Loucy (cell line): ENCODE results near the gene GRK1.
"Not testable (repeated sequence)": the region's sequence is repeated elsewhere in the genome, so short reads cannot be mapped to it uniquely, and the experiment has no call there.

Experiments used
- H2AFZ ChIP-seq: fragments of 200-600 bp; sonication (generic); 2 replicates; pipeline ENCODE4 v1.6.0; 2016; ENCODE audit warnings: antibody characterized with exemption, mild to moderate bottlenecking, low read length, moderate library complexity
- H3F3A ChIP-seq: fragments of 200-600 bp; 2 replicates; pipeline ENCODE4 v1.6.0; 2016; ENCODE audit warnings: antibody characterized with exemption, low read depth, mild to moderate bottlenecking
- H3K27me3 ChIP-seq: fragments of 200-600 bp; sonication (generic); 2 replicates; pipeline ENCODE4 v1.6.1; 2014; ENCODE audit warnings: low read length, mild to moderate bottlenecking; ENCODE audit not compliant: insufficient read depth, poor library complexity, severe bottlenecking
- H3K36me3 ChIP-seq: fragments of 200-600 bp; sonication (generic); 2 replicates; pipeline ENCODE4 v1.6.1; 2016; ENCODE audit warnings: low read length; ENCODE audit not compliant: insufficient read depth
- H3K4me1 ChIP-seq: fragments of 200-600 bp; sonication (generic); 2 replicates; pipeline ENCODE4 v1.5.1; 2014; ENCODE audit warnings: low read length, mild to moderate bottlenecking; ENCODE audit not compliant: insufficient read depth, poor library complexity, severe bottlenecking
- H3K4me2 ChIP-seq: fragments of 200-600 bp; sonication (generic); 2 replicates; pipeline ENCODE4 v1.6.0; 2014; ENCODE audit warnings: antibody characterized with exemption, low read length, low read depth, mild to moderate bottlenecking; ENCODE audit not compliant: poor library complexity, severe bottlenecking
- H3K4me3 ChIP-seq: fragments of 200-600 bp; sonication (generic); 2 replicates; pipeline ENCODE4 v1.5.1; 2014; ENCODE audit warnings: low read length, mild to moderate bottlenecking, mixed read lengths; ENCODE audit not compliant: poor library complexity, severe bottlenecking
- H3K79me2 ChIP-seq: fragments of 200-600 bp; sonication (generic); 2 replicates; pipeline ENCODE4 v1.6.1; 2014; ENCODE audit warnings: low read length; ENCODE audit not compliant: insufficient read depth
- H3K9ac ChIP-seq: fragments of 200-600 bp; sonication (generic); 2 replicates; pipeline ENCODE4 v1.6.0; 2014; ENCODE audit warnings: mild to moderate bottlenecking, low read depth, low read length, moderate library complexity; ENCODE audit not compliant: poor library complexity, severe bottlenecking
- H3K9me2 ChIP-seq: fragments of 200-600 bp; sonication (generic); replicated peaks from 2 replicates; pipeline ENCODE4 v1.6.1; 2016; ENCODE audit warnings: low read depth, low read length, mixed read lengths
- H3K9me3 ChIP-seq: fragments of 200-600 bp; sonication (generic); 2 replicates; pipeline ENCODE4 v1.6.1; 2014; ENCODE audit warnings: mild to moderate bottlenecking, antibody characterized with exemption, low read length, low read depth; ENCODE audit not compliant: insufficient read depth
- H4K20me1 ChIP-seq: fragments of 200-600 bp; sonication (generic); 2 replicates; pipeline ENCODE4 v1.6.0; 2014; ENCODE audit warnings: antibody characterized with exemption, low read length, mild to moderate bottlenecking; ENCODE audit not compliant: insufficient read depth, poor library complexity, severe bottlenecking
- EZH2phosphoT487 ChIP-seq: fragments of 200-600 bp; IDR thresholded peaks from 2 replicates; pipeline ENCODE4 v1.6.1; 2018; ENCODE audit warnings: antibody characterized with exemption, mild to moderate bottlenecking, moderate library complexity, borderline replicate concordance
- TF ChIP-seq, protein P1 (sequence below): fragments of 200-600 bp; sonication (generic); conservative IDR thresholded peaks from 2 replicates; pipeline ENCODE4 v1.5.1; 2014; ENCODE audit warnings: mild to moderate bottlenecking, antibody characterized with exemption, low read length

The GRK1 gene

DNA sequence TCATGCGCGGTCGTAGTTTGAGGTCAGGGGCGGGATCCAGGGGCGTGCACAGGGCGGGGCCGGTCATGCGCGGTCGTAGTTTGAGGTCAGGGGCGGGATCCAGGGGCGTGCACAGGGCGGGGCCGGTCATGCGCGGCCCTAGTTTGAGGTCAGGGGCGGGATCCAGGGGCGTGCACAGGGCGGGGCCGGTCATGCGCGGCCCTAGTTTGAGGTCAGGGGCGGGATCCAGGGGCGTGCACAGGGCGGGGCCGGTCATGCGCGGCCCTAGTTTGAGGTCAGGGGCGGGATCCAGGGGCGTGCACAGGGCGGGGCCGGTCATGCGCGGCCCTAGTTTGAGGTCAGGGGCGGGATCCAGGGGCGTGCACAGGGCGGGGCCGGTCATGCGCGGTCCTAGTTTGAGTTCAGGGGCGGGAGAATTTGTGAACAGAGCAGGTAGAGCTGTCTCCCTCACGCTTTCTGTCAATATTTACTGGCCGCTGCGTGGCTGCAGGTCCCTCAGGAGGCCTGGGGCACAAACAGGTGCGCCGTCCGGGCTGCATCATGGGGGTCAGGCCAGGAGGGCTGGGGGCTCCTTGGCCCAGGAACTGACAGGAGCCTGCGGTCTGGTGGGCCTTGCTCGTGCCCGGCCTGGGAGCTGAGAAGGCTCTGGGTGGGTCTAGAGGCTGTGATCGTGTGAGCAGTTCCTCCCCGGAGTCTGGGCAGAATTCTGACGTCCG, 59.2 kb downstream of the GRK1 start:
- H3K4me1 ChIP-seq, H3F3A ChIP-seq, H3K27me3 ChIP-seq, H3K79me2 ChIP-seq, H3K9me3 ChIP-seq, H3K36me3 ChIP-seq, H3K4me2 ChIP-seq, H3K4me3 ChIP-seq, H3K9ac ChIP-seq, H4K20me1 ChIP-seq, H2AFZ ChIP-seq, H3K9me2 ChIP-seq: not testable (repeated sequence)

DNA sequence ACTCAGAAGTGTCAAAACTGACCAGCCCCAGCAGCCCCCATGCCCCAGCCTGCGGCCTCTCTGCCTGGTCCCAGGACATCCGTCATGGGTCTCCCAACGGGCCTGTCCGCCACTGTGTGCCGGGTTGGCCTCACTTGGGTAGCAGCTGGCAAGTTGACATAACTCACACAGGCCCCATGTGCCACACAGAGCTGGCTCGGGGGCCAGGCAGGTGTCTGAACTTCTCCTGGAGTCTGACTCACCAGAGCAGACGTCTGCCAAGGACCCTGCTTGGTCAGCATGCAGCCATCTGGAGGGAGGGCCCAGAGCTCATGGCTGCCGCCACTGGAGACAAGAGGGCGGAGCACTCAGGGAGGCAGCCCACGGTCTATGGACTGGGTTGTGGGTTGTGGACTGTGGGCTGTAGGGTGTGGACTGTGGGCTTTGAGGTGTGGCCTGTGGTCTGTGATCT, 60.0 kb downstream of the GRK1 start:
- Histone ChIP-seq H3K79me2 (no peaks in the 10 kb centered on the region), H3K9ac (no peak overlapping the region), H3K4me2 (no peak overlapping the region), H4K20me1 (no peaks in the 10 kb centered on the region), H3F3A (no peaks in the 10 kb centered on the region), H3K4me3 (no peak overlapping the region), H3K9me3 (no peaks in the 10 kb centered on the region; the same call in 1 of the 2 replicates), H3K27me3 (no peaks in the 10 kb centered on the region), H3K36me3 (no peaks in the 10 kb centered on the region), H3K9me2 (no peaks in the 10 kb centered on the region), H3K4me1 (no peaks in the 10 kb centered on the region), H2AFZ (no peak overlapping the region)
- TF ChIP-seq, protein P1, sequence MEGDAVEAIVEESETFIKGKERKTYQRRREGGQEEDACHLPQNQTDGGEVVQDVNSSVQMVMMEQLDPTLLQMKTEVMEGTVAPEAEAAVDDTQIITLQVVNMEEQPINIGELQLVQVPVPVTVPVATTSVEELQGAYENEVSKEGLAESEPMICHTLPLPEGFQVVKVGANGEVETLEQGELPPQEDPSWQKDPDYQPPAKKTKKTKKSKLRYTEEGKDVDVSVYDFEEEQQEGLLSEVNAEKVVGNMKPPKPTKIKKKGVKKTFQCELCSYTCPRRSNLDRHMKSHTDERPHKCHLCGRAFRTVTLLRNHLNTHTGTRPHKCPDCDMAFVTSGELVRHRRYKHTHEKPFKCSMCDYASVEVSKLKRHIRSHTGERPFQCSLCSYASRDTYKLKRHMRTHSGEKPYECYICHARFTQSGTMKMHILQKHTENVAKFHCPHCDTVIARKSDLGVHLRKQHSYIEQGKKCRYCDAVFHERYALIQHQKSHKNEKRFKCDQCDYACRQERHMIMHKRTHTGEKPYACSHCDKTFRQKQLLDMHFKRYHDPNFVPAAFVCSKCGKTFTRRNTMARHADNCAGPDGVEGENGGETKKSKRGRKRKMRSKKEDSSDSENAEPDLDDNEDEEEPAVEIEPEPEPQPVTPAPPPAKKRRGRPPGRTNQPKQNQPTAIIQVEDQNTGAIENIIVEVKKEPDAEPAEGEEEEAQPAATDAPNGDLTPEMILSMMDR, result no peak
- no peak for TF ChIP-seq EZH2phosphoT487

DNA sequence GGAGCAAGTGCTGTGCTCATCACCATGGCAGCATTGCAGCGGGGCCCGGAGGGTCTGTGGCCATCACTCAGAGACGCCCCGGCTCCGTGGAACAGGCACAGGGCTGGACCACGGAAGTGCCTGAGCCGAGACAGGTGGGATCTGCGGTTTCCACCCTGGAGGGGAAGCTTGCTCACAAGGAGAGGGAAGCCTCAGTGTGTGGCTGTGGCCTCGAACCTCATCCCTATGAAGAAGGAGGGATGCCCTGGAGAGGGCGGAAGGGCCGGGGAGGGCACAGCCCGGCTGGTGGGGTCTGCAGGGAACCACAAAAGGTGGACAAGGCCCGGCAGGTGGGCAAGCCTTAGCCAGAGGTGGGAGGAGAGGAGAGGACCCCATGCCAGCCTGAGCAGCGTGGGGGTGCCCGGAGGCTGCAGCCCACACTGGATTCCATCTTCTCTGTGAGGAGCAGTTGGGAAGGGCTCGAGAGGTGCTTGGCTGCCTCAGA, 61.6 kb downstream of the GRK1 start:
- no peak overlapping the region for H3K4me2 ChIP-seq
- H3K9ac ChIP-seq, result no peak overlapping the region
- H3F3A ChIP-seq, result no peaks in the 10 kb centered on the region
- H3K4me3 ChIP-seq, result no peak overlapping the region
- no peak overlapping the region for H2AFZ ChIP-seq
- no peaks in the 10 kb centered on the region for H3K27me3 ChIP-seq
- H3K9me3 ChIP-seq, result no peaks in the 10 kb centered on the region; the same call in 1 of the 2 replicates
- no peaks in the 10 kb centered on the region for H4K20me1 ChIP-seq
- H3K36me3 ChIP-seq, result no peaks in the 10 kb centered on the region
- no peaks in the 10 kb centered on the region for H3K4me1 ChIP-seq
- TF ChIP-seq EZH2phosphoT487, result no peak
- TF ChIP-seq, protein P1, result no peak
- H3K79me2 ChIP-seq, result no peaks in the 10 kb centered on the region
- H3K9me2 ChIP-seq, result no peaks in the 10 kb centered on the region
